Measurements from ENCODE around the gene PLCH2.

DNA sequence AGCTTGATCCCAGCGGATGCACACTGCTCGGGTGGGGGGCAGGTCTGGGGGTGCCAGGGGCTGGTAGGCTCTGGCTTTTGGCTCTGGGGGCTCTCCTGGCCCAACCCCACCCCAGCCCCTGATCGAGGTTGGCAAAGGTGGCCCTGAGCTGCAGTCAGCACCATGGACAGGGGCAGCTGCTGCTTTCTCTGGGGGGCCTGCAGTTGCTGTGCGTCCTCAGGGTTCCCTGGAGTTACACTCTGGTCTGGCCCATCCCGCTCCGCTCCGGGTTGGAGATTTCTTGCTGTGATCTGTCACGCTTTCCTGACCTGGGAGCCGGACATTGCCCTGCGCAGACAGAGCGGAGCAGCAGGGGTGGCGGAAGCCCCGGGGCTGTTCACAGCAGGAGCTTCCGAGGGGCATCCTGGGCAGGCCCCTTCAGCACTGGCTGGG lies 8.0 kb upstream of the PLCH2 start:
- TF ChIP-seq CTCF (conservative IDR thresholded peaks at IDR 0.05 in 1 of 2, IDR thresholded peaks at IDR 0.05 in 1 of 2; ENCODE audit: extremely low read depth in 1 of 2, insufficient read depth in 1 of 2, low read depth in 1 of 2, low read length in 2 of 2) (no peak), EZH2 (IDR thresholded peaks at IDR 0.05; ENCODE audit: borderline replicate concordance, low read length) (no peak)
